Endothelial cell of umbilical vein (primary cell): Measurements from ENCODE around the gene PROSER1. TPM values are rescaled to one million over a fixed set of nuclear protein-coding genes. Genes with fewer than 3 reads are reported as not detected.

ENCODE experiments used
- BruUV-seq: library from RNA; stranded (reverse); fragments of 400-500 nt; replicated peaks from 2 replicates; lab custom pipeline; 2021; lab: Mats Ljungman, UMichigan
- CTCF ChIA-PET: fragments of 300-600, 350-600 bp; sonication (Branson Sonifier 250); formaldehyde crosslinking; loops from one replicate; lab custom pipeline; 2021; ENCODE audit warnings: antibody characterized with exemption, inconsistent platforms; lab: Charles Lee
- POLR2A ChIA-PET: fragments of 300-600, 350-600 bp; sonication (Branson Sonifier 250); formaldehyde crosslinking; loops from one replicate; lab custom pipeline; 2021; ENCODE audit warnings: antibody characterized with exemption, inconsistent platforms; lab: Charles Lee
- DNase-seq: peaks from one replicate; pipeline ENCODE4 v3.0.0-alpha.2; 2011; ENCODE audit warnings: low read depth, low spot score
- FAIRE-seq: peaks from 2 replicates; lab custom pipeline; 2011; peaks lifted over from hg19 to GRCh38; lab: Jason Lieb, UNC
- H2AFZ ChIP-seq: 2 replicates; pipeline ENCODE4 v1.6.0; 2012; ENCODE audit warnings: low read depth, low read length, control low read depth, inconsistent platforms
- H3K27ac ChIP-seq: 2 replicates; pipeline ENCODE4 v1.5.1; 2011; ENCODE audit warnings: low read depth, mild to moderate bottlenecking, control low read depth, low read length, moderate library complexity; ENCODE audit not compliant: insufficient read depth
- H3K27me3 ChIP-seq, 2 experiments: 2 replicates each; pipeline versions ENCODE4 v1.6.0 to v1.6.1; 2011; ENCODE audit warnings: low read length in 2 of 2, mixed read lengths in 1 of 2; ENCODE audit not compliant: control insufficient read depth in 2 of 2, insufficient read depth in 2 of 2
- H3K36me3 ChIP-seq, 2 experiments: 2 replicates in 1 of 2; 3 replicates in 1 of 2; pipeline ENCODE4 v1.5.1; 2011; ENCODE audit warnings: low read length in 2 of 2, mild to moderate bottlenecking in 1 of 2, moderate library complexity in 1 of 2; ENCODE audit not compliant: control insufficient read depth in 2 of 2, insufficient read depth in 2 of 2; ENCODE audit errors: extremely low read depth in 1 of 2
- H3K4me1 ChIP-seq: 3 replicates; pipeline ENCODE4 v1.5.1; 2011; ENCODE audit warnings: mild to moderate bottlenecking, low read length; ENCODE audit not compliant: control insufficient read depth, insufficient read depth; ENCODE audit errors: extremely low read depth
- H3K4me2 ChIP-seq: 2 replicates; pipeline ENCODE4 v1.6.1; 2011; ENCODE audit warnings: low read length, control low read depth, mixed read lengths; ENCODE audit not compliant: insufficient read depth
- H3K4me3 ChIP-seq, 3 experiments: fragments of 200-600 bp in 1 of 3; sonication (generic), shearing (Covaris generic) in 1 of 3; replicated peaks in 1 of 3; 2 replicates each; pipeline ENCODE4 v1.5.1; 2011 to 2016; ENCODE audit warnings: control low read depth in 3 of 3, low read length in 3 of 3, mild to moderate bottlenecking in 2 of 3, inconsistent platforms in 1 of 3, low read depth in 1 of 3, moderate library complexity in 1 of 3; ENCODE audit not compliant: insufficient read depth in 1 of 3
- H3K79me2 ChIP-seq: 2 replicates; pipeline ENCODE4 v1.6.0; 2012; ENCODE audit warnings: low read length, inconsistent platforms; ENCODE audit not compliant: control insufficient read depth, insufficient read depth
- H3K9ac ChIP-seq: replicated peaks from 2 replicates; pipeline ENCODE3; 2011; ENCODE audit warnings: low read length, control low read depth; ENCODE audit not compliant: insufficient read depth; ENCODE audit errors: extremely low read depth
- H3K9me1 ChIP-seq: replicated peaks from 3 replicates; pipeline ENCODE4 v1.6.0; 2011; ENCODE audit warnings: mild to moderate bottlenecking, low read length; ENCODE audit not compliant: control insufficient read depth, insufficient read depth; ENCODE audit errors: extremely low read depth
- H3K9me3 ChIP-seq: replicated peaks from 2 replicates; pipeline ENCODE4 v1.5.1; 2012; ENCODE audit warnings: low read length, inconsistent platforms; ENCODE audit not compliant: control insufficient read depth, insufficient read depth
- H4K20me1 ChIP-seq: replicated peaks from 2 replicates; pipeline ENCODE3; 2011; ENCODE audit warnings: mild to moderate bottlenecking, low read length; ENCODE audit not compliant: control insufficient read depth, insufficient read depth; ENCODE audit errors: extremely low read depth
- EZH2 ChIP-seq: IDR thresholded peaks from 2 replicates; pipeline ENCODE4 v1.6.1; 2012; ENCODE audit warnings: borderline replicate concordance, low read depth, mild to moderate bottlenecking, moderate library complexity, low read length, inconsistent platforms; ENCODE audit not compliant: severe bottlenecking
- FOS ChIP-seq: IDR thresholded peaks from 2 replicates; pipeline ENCODE4 v1.6.1; 2011; ENCODE audit warnings: mild to moderate bottlenecking, low read length, moderate library complexity, borderline replicate concordance; ENCODE audit not compliant: insufficient read depth
- GATA2 ChIP-seq: IDR thresholded peaks from 2 replicates; pipeline ENCODE4 v1.7.0; 2011; ENCODE audit warnings: low read depth, mild to moderate bottlenecking, moderate library complexity, mixed read lengths, low read length; ENCODE audit not compliant: insufficient read length, insufficient read depth
- JUN ChIP-seq: IDR thresholded peaks from 2 replicates; pipeline ENCODE4 v1.6.1; 2011; ENCODE audit warnings: borderline replicate concordance, low read depth; ENCODE audit not compliant: insufficient read length, insufficient read depth
- MYC ChIP-seq: IDR thresholded peaks from one replicate; pipeline ENCODE4 v1.6.1; 2011; ENCODE audit warnings: mild to moderate bottlenecking, low read depth, low read length
- POLR2A ChIP-seq: IDR thresholded peaks from 2 replicates; pipeline ENCODE4 v1.6.1; 2012; ENCODE audit warnings: low read depth, mild to moderate bottlenecking, control low read depth, low read length
- POLR2AphosphoS5 ChIP-seq: IDR thresholded peaks from 2 replicates; pipeline ENCODE4 v1.6.1; 2012; ENCODE audit warnings: low read depth, mild to moderate bottlenecking, control low read depth, low read length, moderate library complexity; ENCODE audit not compliant: insufficient read depth
- dilution Hi-C: fragments of 300-500 bp; cut with MboI; formaldehyde crosslinking; loops from one replicate; pipeline ENCODE4 v1.15.0; 2019; ENCODE audit warnings: low sequenced_read_pairs; ENCODE audit not compliant: extremely low pct_ligation_motif_present
- intact Hi-C: fragments of 100-400 bp; cut with micrococcal nuclease; formaldehyde crosslinking; loops from one replicate; pipeline ENCODE4 v1.10.0; 2022
- polyA plus RNA-seq, 4 experiments: library from polyadenylated mRNA; depleted of rRNA in 3 of 4; stranded (reverse) in 3 of 4; unstranded in 1 of 4; fragments of >200 nt; gene quantifications; 2 replicates each; pipeline versions ENCODE4 v1.2.1 to v1.2.3, GENCODE V29; 2011 to 2012; ENCODE audit warnings: missing spikeins in 1 of 4
- total RNA-seq: library from RNA; stranded (reverse); gene quantifications from 2 replicates; pipeline ENCODE4 v1.2.3, GENCODE V29; 2021
- TF ChIP-seq, protein P1 (sequence below), 2 donors: IDR thresholded peaks; 1 replicate in 1 of 2; 2 replicates in 1 of 2; pipeline ENCODE4 v1.5.1; 2011; ENCODE audit warnings: low read length in 2 of 2, mild to moderate bottlenecking in 2 of 2, moderate library complexity in 2 of 2, control low read depth in 1 of 2, inconsistent platforms in 1 of 2, low read depth in 1 of 2; ENCODE audit not compliant: insufficient read depth in 1 of 2; ENCODE audit errors: extremely low read depth in 1 of 2
- TF ChIP-seq, protein P2 (sequence below): IDR thresholded peaks from 2 replicates; pipeline ENCODE4 v1.6.1; 2011; ENCODE audit not compliant: insufficient read depth, insufficient read length

The PROSER1 gene
- total and polyA plus RNA-seq, 2 donors (not counting 3 experiments of a cell fraction or from before 2014, with no cell fraction given), result 38.3 to 40.4 TPM

DNA sequence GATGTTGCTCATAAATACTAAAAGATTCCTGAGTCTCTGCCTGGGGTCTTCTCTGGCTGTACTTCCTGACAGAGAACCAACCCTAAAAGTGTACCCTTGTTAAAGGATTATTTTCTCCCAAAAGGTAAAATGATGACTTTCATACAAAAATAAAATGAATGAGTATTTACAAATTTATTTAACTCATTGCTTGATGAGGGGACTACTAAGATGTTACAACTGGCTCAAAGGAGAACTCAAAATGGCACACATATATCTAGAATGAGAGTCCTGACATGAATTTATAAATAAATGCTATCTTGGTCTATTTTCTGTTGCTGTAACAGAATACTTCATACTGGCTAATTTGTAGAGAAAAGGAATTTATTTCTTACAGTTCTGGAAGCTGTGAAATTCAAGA lies 77.7 kb downstream of the PROSER1 start:
- H3K27me3 ChIP-seq, result no peaks in the 10 kb centered on the region
- DNase-seq (no peak), FAIRE-seq (no peak)
- intact Hi-C loops (no loop called here), dilution Hi-C loops (no loop called here)
- POLR2A ChIA-PET, result no interaction called here
- H3K36me3 ChIP-seq, result no peaks in the 10 kb centered on the region
- no peak for TF ChIP-seq JUN
- TF ChIP-seq POLR2AphosphoS5, result no peak
- TF ChIP-seq, protein P1, sequence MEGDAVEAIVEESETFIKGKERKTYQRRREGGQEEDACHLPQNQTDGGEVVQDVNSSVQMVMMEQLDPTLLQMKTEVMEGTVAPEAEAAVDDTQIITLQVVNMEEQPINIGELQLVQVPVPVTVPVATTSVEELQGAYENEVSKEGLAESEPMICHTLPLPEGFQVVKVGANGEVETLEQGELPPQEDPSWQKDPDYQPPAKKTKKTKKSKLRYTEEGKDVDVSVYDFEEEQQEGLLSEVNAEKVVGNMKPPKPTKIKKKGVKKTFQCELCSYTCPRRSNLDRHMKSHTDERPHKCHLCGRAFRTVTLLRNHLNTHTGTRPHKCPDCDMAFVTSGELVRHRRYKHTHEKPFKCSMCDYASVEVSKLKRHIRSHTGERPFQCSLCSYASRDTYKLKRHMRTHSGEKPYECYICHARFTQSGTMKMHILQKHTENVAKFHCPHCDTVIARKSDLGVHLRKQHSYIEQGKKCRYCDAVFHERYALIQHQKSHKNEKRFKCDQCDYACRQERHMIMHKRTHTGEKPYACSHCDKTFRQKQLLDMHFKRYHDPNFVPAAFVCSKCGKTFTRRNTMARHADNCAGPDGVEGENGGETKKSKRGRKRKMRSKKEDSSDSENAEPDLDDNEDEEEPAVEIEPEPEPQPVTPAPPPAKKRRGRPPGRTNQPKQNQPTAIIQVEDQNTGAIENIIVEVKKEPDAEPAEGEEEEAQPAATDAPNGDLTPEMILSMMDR (IDR thresholded peaks at IDR 0.05; ENCODE audit: extremely low read depth in 1 of 2, insufficient read depth in 1 of 2, low read depth in 1 of 2, low read length in 2 of 2), result no peak
- TF ChIP-seq FOS, result no peak
- no peak for TF ChIP-seq EZH2
- TF ChIP-seq, protein P2, sequence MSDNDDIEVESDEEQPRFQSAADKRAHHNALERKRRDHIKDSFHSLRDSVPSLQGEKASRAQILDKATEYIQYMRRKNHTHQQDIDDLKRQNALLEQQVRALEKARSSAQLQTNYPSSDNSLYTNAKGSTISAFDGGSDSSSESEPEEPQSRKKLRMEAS, result no peak
- no peak for TF ChIP-seq POLR2A
- no peak for TF ChIP-seq GATA2
- no peak for TF ChIP-seq MYC
- no peak overlapping the region for H3K4me2 ChIP-seq
- H3K27ac ChIP-seq, result no peak overlapping the region
- BruUV-seq, result no TSS peak
- no peaks in the 10 kb centered on the region for H4K20me1 ChIP-seq
- no peak overlapping the region for H3K4me3 ChIP-seq
- H3K79me2 ChIP-seq, result no peaks in the 10 kb centered on the region
- H3K9me3 ChIP-seq, result no peaks in the 10 kb centered on the region
- no peak overlapping the region for H2AFZ ChIP-seq
- CTCF ChIA-PET, result no interaction called here
- H3K9me1 ChIP-seq, result no peaks in the 10 kb centered on the region
- H3K9ac ChIP-seq, result no peak overlapping the region
- no peaks in the 10 kb centered on the region for H3K4me1 ChIP-seq

Other genes with a start within 250 kb of the PROSER1 start
- gene STOML3, start 47.3 kb downstream of the PROSER1 start, total RNA-seq, result not detected in 2 replicates
- not detected in 2 replicates for gene STOML3, start 47.3 kb downstream of the PROSER1 start, polyA plus RNA-seq
- gene NHLRC3, start 367 bp upstream of the PROSER1 start, total RNA-seq, result 10.2 and 11.9 TPM in 2 replicates
- 6.9 and 7.3 TPM in 2 replicates for gene NHLRC3, start 367 bp upstream of the PROSER1 start, polyA plus RNA-seq